ENCODE measurements around the gene MMP19.
"Not testable (repeated sequence)": the region's sequence is repeated elsewhere in the genome, so short reads cannot be mapped to it uniquely, and the experiment has no call there.

MMP19 gene

DNA sequence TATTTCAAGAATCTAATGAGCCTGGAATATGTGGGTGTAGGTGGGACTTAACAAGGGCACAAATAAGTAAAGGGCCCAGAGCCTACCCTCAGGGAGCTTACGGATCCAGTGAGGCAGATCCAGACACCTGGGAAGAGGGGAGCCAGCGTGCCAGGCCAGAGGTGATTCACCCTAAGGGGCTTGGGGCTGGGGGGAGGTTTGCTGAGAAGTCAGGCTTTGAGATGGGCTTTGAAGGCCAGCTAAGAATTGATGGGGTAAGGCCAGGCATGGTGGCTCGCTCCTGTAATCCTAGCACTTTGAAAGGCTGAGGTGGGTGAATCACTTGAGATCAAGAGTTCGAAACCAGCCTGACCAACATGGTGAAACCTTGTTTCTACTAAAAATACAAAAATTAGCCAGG is 695 bp upstream of the MMP19 start:
- DNase-seq = no peak

GRCh38 chr12:55840581-55841351 is 2.0 kb downstream of the MMP19 start:
- no peak for DNase-seq

- DNase-seq = no peak
Observed at GRCh38 chr12:55839345-55840140, 3.2 kb downstream of the MMP19 start.

DNA sequence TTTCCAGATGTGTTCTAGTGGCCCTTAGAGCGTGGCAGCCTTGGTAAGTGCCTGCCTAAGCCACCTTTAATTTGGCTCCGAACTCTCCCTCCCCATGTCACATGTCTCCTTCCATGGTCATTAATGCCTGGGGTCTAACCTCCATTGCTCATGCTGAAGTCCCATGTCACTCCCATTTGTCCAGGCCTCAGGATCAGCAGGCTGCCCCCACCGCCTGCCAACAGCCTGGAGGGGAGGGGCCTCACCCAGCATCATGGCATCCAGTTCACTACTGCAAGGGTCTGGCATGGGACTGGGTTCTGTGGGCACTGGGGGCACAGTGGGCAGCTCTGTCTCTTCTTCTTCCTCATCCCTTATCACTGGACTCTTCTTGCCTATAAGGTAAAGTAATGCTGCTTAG is 4.4 kb downstream of the MMP19 start:
- DNase-seq = no peak

GRCh38 chr12:55834400-55834799 is 8.3 kb downstream of the MMP19 start:
- DNase-seq = not testable (repeated sequence)

GRCh38 chr12:55833056-55833455 is 9.7 kb downstream of the MMP19 start:
- no peak for DNase-seq

GRCh38 chr12:55831447-55831815 is 11.3 kb downstream of the MMP19 start:
- DNase-seq = no peak

- peak; percentile 59 for DNase-seq
Observed at GRCh38 chr12:55830601-55831446, 11.9 kb downstream of the MMP19 start.

GRCh38 chr12:55829967-55830600 is 12.7 kb downstream of the MMP19 start:
- no peak for DNase-seq

DNA sequence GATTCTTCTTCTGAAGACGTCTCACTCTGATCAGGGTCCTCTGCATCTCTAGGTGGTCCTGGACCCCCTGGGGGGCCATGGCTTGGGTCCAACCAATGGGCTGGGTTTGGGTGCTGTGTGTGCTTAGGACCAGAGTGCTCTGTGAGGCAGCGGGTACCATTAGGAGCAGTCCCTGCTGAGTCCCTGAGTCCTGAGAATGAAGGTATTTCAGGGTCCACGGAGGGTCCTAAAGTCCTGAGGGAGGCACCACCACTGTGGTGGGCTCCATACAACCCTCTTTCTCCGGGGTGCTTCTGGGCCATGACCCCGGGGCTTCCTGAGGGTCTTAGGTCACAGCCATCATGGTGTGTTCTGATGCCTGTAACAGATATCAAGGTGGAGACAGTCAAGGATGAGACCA is 14.4 kb downstream of the MMP19 start:
- no peak for DNase-seq

- DNase-seq = no peak
Observed at GRCh38 chr12:55827806-55828205, 14.9 kb downstream of the MMP19 start.

DNA sequence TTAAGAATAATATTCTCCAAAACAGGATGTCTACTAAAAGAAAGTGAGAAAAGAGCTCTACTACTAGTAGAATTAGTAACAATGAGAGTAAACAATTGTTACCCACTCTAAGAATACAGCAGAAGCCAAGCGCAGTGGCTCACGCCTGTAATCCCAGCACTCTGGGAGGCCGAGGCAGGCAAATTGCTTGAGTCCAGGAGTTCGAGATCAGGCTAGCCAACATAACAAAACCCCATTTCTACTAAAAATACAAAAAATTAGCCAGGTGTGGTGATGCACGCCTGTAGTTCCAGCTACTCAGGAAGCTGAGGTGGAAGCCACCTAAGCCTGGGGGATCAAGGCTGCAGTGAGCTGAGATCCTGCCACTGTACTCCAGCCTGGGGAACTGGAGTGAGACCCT is 18.0 kb downstream of the MMP19 start:
- DNase-seq = no peak

- no peak for DNase-seq
Observed at GRCh38 chr12:55823419-55823818, 19.3 kb downstream of the MMP19 start.

- no peak for DNase-seq
Observed at GRCh38 chr12:55822228-55822627, 20.5 kb downstream of the MMP19 start.

GRCh38 chr12:55820679-55821078 is 22.1 kb downstream of the MMP19 start:
- no peak for DNase-seq

GRCh38 chr12:55818886-55819285 is 23.9 kb downstream of the MMP19 start:
- DNase-seq = no peak

DNA sequence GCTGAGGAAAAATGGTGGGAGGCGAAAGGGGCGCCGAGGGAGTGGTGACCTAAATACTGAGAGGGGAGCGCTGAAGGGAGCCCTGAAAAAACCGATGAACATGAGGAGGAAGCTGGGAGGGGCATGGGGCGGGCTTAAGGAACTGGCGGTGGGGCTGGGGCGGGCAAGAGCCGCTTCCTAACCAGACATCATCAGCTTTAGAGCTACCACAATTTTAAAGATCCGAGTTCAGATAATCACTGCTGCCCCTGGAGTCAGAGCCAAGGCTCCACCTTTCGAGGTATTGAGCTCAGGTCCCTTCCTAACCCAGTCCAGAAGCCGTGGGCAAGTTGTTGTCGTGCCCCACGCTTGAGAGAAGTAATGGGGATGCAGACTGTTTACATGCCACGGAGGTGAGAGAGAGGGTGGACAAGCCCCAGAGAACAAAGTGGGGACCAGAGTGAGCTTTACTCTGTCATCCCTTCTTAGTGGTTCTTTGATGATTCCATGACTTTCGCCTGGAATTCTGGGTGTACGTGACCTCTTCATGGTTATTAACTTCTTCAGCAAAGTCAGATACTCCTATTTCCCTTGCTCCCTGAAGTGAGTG is 24.5 kb downstream of the MMP19 start:
- no peak for DNase-seq

GRCh38 chr12:55817345-55818139 is 25.2 kb downstream of the MMP19 start, which contains the start of the genes ORMDL2 and SARNP:
TSS of gene ORMDL2 (plus strand) at chr12:55818041. CDS start at chr12:55819000, 959 bp downstream.
TSS of gene SARNP (minus strand) at chr12:55817724. CDS start at chr12:55817701, 23 bp downstream.
- peak; percentile 100 for DNase-seq

DNA sequence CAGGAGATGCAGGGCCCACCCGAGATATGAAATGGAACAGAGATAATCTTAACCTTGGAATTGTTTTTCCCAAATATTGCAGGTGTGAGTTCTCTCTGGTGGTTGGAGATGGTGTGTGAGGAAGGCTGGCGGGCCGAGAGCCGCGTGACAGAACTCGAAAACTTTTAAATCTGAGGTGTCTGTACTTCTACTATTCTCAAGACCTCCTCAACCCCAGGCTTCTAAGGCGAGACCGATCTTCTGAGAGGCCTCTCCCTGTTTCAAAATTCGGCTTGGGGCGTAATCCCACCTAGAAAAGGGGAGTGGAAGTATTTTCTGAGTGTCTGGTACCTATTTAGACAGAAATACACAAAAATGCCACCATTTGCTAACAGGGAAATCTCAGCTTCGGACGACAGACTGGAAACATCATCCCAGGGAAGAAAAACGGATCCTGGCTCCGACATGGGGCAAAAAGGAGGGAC is 25.8 kb downstream of the MMP19 start:
- no peak for DNase-seq

- DNase-seq = no peak
Observed at GRCh38 chr12:55815473-55815872, 27.3 kb downstream of the MMP19 start.

GRCh38 chr12:55814257-55814656 is 28.5 kb downstream of the MMP19 start:
- DNase-seq = no peak
